T47D (cell line): ENCODE data around the gene MAN2A1.

Source experiments
- DNase-seq, 2 experiments: peaks; one replicate each; pipeline versions ENCODE4 v3.0.0 to v3.0.0-alpha.2; 2011 to 2012; ENCODE audit warnings: low read depth in 1 of 2, low spot score in 1 of 2
- JUND ChIP-seq: IDR thresholded peaks from 2 replicates; pipeline ENCODE4 v1.6.1; 2012; ENCODE audit warnings: low read depth
- in situ Hi-C: cut with HindIII; loops from 2 replicates; pipeline ENCODE4 v1.10.0; 2016; ENCODE audit warnings: low sequenced_read_pairs, low pct_unique_long_range_greater_than_20kb

MAN2A1 gene

GRCh38 chr5:109855056-109855455 is 165.3 kb downstream of the MAN2A1 start:
- in situ Hi-C loops: no loop called here
- DNase-seq: no peak
- TF ChIP-seq JUND: no peak

GRCh38 chr5:109857405-109858031 is 167.8 kb downstream of the MAN2A1 start:
- in situ Hi-C loops: no loop called here
- no peak for TF ChIP-seq JUND
- no peak for DNase-seq

- TF ChIP-seq JUND: no peak
- in situ Hi-C loops: no loop called here
- DNase-seq: no peak
These were observed 169.8 kb downstream of the MAN2A1 start for GRCh38 chr5:109859537-109859936.

DNA sequence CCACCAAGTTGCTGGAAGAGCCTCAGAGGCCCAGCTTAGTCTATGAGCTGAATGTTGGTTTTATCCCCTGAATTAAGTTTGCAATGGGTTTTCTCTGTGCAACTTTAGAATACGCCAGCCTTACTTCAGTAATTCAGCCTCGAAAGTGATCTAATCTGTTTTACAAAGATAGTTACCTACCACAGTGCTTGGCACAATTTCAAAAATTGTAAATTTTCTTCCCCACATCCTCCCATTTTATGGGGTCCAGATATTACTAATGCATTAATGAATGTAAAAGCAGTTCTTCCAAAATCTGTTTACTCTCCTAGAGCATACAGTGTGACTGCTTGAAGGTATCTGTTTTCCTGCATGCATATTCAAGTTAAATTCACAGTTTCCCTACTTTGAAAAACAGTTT is 172.6 kb downstream of the MAN2A1 start:
- TF ChIP-seq JUND: no peak
- in situ Hi-C loops: no loop called here
- no peak for DNase-seq

DNA sequence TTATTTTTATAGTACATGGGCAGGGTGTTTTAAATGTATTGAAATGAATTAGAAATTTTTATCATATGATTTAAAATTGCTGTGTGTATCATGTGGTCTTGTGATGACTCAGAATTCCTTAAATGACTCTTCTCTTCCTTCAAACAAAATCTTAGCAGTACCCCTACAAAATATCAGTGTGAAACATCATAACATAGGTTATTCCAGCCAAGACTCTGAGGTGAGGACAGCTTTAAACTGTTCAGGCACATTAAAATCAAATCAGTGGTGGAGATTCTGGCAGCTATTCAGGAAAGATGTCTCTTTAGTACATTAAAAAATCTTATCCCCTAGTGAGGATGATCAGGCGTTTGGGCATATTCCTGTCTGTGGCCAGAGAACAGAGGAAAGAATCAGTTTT is 174.0 kb downstream of the MAN2A1 start:
- in situ Hi-C loops: no loop called here
- no peak for DNase-seq
- no peak for TF ChIP-seq JUND

GRCh38 chr5:109865637-109866036 is 175.9 kb downstream of the MAN2A1 start:
- in situ Hi-C loops: no loop called here
- DNase-seq: no peak

GRCh38 chr5:109866051-109866450 is 176.3 kb downstream of the MAN2A1 start:
- in situ Hi-C loops: no loop called here
- no peak for DNase-seq
- no peak for TF ChIP-seq JUND

More at GRCh38 chr5:109865637-109866036, 175.9 kb downstream of the MAN2A1 start:
- no peak for TF ChIP-seq JUND

DNA sequence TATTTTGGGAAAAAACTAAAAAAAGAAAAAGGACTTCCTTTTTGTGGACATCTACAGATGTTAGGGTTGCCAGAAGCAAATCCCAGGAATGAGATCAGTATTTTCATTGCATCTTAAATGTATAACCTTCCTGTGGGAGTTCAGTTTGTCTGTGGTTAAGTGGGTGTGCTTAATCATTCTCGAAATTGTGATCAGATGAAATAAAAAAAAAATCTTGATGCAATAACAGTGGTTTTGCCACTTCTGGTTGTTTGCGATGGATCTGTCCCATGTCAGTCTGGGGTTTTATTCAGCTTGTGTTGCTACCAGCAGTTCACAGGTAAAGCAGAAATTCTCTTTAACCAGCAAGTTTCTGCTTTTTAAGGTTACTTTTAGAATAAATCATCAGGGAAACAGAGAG is 179.0 kb downstream of the MAN2A1 start:
- no peak for DNase-seq
- in situ Hi-C loops: no loop called here
- no peak for TF ChIP-seq JUND

GRCh38 chr5:109873687-109874086 is 184.0 kb downstream of the MAN2A1 start:
- TF ChIP-seq JUND: no peak
- DNase-seq: no peak
- in situ Hi-C loops: no loop called here

DNA sequence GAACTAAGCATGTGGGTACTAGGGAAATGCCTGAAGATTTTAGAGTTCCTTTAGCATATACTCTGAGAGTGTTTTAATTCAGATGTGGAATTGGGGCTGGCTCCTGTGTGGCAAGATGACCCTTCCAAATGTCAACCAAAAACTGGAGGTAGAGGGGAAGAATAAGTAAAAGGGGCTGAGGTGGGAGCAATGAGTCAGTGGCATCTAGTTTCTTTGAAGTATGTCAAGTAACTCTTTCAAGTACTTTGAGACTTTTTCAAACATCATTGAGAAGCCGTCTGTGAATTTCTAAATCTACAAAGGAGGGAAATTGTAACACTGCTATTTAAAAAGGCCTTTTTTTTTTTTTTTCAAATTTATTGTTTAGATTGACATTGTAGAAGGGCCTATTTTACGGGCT is 184.4 kb downstream of the MAN2A1 start:
- in situ Hi-C loops: no loop called here
- DNase-seq: no peak
- TF ChIP-seq JUND: no peak

DNA sequence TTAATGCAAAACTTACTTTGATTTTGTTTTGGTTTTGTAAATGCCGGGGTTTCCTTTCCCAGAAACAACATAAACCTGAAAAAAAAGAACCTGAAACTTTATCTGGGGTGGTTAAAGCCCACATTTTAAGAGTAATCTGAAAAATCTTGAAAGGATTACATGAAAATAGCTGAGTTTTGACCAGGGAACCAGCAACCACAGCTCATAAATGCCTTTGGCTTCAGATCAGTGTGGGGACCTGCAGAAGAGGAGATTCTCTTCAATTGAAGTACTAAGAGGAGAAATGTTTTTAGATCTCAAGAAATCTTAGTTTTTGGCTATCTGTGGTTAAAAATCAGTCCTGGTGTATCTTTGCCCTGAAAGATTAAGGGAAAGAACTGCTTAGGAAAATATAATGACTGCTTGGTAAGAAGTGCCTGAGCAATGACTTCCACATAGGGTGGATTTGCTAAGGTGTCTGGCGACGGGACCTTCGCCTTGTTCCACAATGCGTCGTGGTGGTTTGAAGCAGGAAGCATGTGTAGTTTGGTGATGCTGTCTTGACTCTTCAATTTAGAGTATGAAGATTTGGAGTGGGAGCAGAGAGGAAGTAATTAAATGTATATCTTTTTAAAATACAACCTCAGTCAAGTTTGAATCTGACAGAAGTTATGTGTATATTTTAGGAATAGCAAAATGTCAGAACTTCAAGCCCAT is 186.5 kb downstream of the MAN2A1 start:
- no peak for DNase-seq
- in situ Hi-C loops: no loop called here
- no peak for TF ChIP-seq JUND

GRCh38 chr5:109876941-109877669 is 187.4 kb downstream of the MAN2A1 start:
- in situ Hi-C loops: no loop called here
- DNase-seq: no peak
- TF ChIP-seq JUND: no peak

DNA sequence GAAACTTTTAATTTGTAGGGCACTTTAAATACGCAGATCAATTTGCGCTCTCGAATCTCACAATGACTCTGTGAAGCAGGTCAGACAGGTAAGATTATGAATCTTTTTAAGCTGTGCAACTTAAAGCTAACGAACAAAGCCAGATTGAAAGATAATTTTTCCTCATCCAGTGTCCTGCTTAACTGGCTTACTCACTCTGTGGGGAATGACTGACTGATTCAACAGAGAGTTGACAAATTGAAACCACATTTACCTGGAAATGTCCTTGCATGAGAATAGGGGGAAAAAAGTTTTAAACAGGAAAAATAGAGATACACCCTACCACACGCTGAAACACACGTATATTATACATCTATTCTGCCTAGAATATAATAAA is 187.9 kb downstream of the MAN2A1 start:
- TF ChIP-seq JUND: no peak
- DNase-seq: peak in 1 of 2 experiments; percentile 64
- in situ Hi-C loops: no loop called here

- in situ Hi-C loops: no loop called here
- no peak for TF ChIP-seq JUND
- DNase-seq: no peak
These were observed 189.2 kb downstream of the MAN2A1 start for GRCh38 chr5:109878887-109879286.
